ENCODE data around the gene APOD. TPM values are rescaled to one million over a fixed set of nuclear protein-coding genes. Genes with fewer than 3 reads are reported as not detected.

Gene APOD
- total and polyA plus RNA-seq, 9 of the 15 experiments (the other 6 are each of a cell fraction or from before 2014, with no cell fraction given) = 0.18 to 0.50 (median 0.35) TPM; not detected in 1

DNA sequence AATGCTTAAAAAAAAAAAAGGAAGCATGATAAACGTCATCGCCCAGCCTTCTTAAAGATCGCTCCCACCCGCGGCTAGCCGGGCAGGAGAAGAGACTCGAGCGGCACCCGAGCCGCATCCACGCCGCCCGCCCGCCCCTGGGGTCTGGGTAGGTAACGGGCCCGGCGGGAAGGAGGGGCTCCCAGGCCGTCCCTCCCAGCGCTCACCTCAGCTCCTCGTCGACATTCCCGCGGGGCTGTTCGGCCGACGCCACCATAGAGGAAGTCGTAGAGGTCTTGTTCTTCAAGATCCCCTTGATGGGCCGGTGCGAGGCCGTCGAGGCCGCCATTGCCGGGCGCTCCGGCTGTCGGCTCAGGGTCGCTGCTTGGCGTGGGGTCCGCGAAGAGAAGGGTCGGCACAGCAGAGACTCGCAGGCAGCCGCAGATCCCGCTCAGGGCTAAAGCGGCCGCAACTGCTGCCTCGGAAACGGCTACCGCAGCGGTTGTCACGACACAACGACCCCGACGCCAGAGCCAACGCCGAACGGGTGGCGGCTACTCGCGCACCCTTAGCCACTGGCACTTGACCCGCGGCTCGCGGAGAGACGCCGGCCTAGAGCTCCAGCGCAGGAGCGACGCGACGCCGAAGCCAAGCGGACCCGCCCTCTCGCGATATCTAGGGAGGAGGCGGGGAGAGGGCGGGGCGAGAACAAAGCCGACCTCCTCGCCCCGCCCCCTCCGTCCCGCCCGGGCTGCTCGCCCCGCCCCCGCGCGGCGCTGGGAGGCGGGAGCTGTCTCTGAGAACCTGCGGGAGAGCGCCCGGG, 40.8 kb downstream of the APOD start, which contains the start of gene PPP1R2 (continued):
- TF ChIP-seq ZNF316 (IDR thresholded peaks at IDR 0.05) (no peak), TRIM28 (IDR thresholded peaks at IDR 0.05) (no peak), GTF2F1 (IDR thresholded peaks at IDR 0.05; ENCODE audit: low read depth, low read length) (0 out of 2 replicates have a peak, but pooled peaks have one; percentile 29), CBX1 (IDR thresholded peaks at IDR 0.05; ENCODE audit: low read depth) (peak; percentile 89; the same call in 1 of the 2 replicates), ZNF263 (CRISPR knock-in tag; IDR thresholded peaks at IDR 0.05; ENCODE audit: borderline replicate concordance) (no peak), ZNF436 (CRISPR knock-in tag; IDR thresholded peaks at IDR 0.05) (no peak), SMAD2 (IDR thresholded peaks at IDR 0.05; ENCODE audit: low read depth, low read length) (no peak), ASH1L (IDR thresholded peaks at IDR 0.05; ENCODE audit: borderline replicate concordance, low read depth, partially characterized antibody) (no peak), CCAR2 (IDR thresholded peaks at IDR 0.05; ENCODE audit: low read depth, low read length) (no peak), RBM34 (IDR thresholded peaks at IDR 0.05; ENCODE audit: borderline replicate concordance, insufficient read depth, low read length) (no peak), SIRT6 (IDR thresholded peaks at IDR 0.05; ENCODE audit: low read depth, low read length) (no peak), PHTF2 (CRISPR knock-in tag; IDR thresholded peaks at IDR 0.05) (no peak), CREB1 (IDR thresholded peaks at IDR 0.05) (no peak; the same call in none of the 2 replicates), CREB1 (CRISPR knock-in tag; IDR thresholded peaks at IDR 0.05) (peak; percentile 52), STAT5B (CRISPR knock-in tag; IDR thresholded peaks at IDR 0.05) (no peak), KLF13 (tag; IDR thresholded peaks at IDR 0.05; ENCODE audit: borderline replicate concordance, low read depth) (no peak), KLF6 (CRISPR knock-in tag; IDR thresholded peaks at IDR 0.05; ENCODE audit: borderline replicate concordance) (no peak), ELF1 (tag; IDR thresholded peaks at IDR 0.05) (no peak), ZNF57 (CRISPR knock-in tag; IDR thresholded peaks at IDR 0.05) (no peak), POLR3A (IDR thresholded peaks at IDR 0.05; ENCODE audit: borderline replicate concordance, extremely low read depth, insufficient read depth, insufficient read length) (no peak), GATAD2A (IDR thresholded peaks at IDR 0.05) (no peak), ZNF3 (CRISPR knock-in tag; IDR thresholded peaks at IDR 0.05) (no peak), MIER1 (IDR thresholded peaks at IDR 0.05; ENCODE audit: low read depth) (no peak), ZNF830 (CRISPR knock-in tag; IDR thresholded peaks at IDR 0.05) (no peak), PHF20 (IDR thresholded peaks at IDR 0.05; ENCODE audit: partially characterized antibody) (no peak), SAFB (IDR thresholded peaks at IDR 0.05; ENCODE audit: borderline replicate concordance, low read depth, low read length) (no peak), POLR2A (conservative IDR thresholded peaks at IDR 0.05) (peak; percentile 95), HNRNPLL (IDR thresholded peaks at IDR 0.05; ENCODE audit: low read depth, low read length, poor library complexity, severe bottlenecking) (peak; percentile 88), ZNF165 (CRISPR knock-in tag; IDR thresholded peaks at IDR 0.05; ENCODE audit: borderline replicate concordance) (no peak)
- TF ChIP-seq, protein P1, sequence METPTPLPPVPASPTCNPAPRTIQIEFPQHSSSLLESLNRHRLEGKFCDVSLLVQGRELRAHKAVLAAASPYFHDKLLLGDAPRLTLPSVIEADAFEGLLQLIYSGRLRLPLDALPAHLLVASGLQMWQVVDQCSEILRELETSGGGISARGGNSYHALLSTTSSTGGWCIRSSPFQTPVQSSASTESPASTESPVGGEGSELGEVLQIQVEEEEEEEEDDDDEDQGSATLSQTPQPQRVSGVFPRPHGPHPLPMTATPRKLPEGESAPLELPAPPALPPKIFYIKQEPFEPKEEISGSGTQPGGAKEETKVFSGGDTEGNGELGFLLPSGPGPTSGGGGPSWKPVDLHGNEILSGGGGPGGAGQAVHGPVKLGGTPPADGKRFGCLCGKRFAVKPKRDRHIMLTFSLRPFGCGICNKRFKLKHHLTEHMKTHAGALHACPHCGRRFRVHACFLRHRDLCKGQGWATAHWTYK (CRISPR knock-in tag; IDR thresholded peaks at IDR 0.05) = 0 out of 2 replicates have a peak, but pooled peaks have one; percentile 33
- TF ChIP-seq, protein P2, sequence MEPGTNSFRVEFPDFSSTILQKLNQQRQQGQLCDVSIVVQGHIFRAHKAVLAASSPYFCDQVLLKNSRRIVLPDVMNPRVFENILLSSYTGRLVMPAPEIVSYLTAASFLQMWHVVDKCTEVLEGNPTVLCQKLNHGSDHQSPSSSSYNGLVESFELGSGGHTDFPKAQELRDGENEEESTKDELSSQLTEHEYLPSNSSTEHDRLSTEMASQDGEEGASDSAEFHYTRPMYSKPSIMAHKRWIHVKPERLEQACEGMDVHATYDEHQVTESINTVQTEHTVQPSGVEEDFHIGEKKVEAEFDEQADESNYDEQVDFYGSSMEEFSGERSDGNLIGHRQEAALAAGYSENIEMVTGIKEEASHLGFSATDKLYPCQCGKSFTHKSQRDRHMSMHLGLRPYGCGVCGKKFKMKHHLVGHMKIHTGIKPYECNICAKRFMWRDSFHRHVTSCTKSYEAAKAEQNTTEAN (CRISPR knock-in tag; IDR thresholded peaks at IDR 0.05) = no peak
